H1 (cell line): ENCODE data around the gene MAP7D2.

Source experiments
- CEBPB ChIP-seq: IDR thresholded peaks from 2 replicates; pipeline ENCODE4 v1.6.1; 2012; ENCODE audit warnings: low read depth, low read length
- EP300 ChIP-seq, 2 experiments: IDR thresholded peaks; 1 replicate in 1 of 2; 2 replicates in 1 of 2; pipeline ENCODE4 v1.6.1; 2011 to 2012; ENCODE audit warnings: low read depth in 2 of 2, low read length in 2 of 2, mild to moderate bottlenecking in 2 of 2, borderline replicate concordance in 1 of 2, inconsistent platforms in 1 of 2, moderate library complexity in 1 of 2
- EZH2 ChIP-seq: fragments of 200-600 bp; sonication (generic); IDR thresholded peaks from 2 replicates; pipeline ENCODE4 v1.7.1; 2012; ENCODE audit warnings: low read depth, mild to moderate bottlenecking, moderate library complexity, low read length, inconsistent platforms; ENCODE audit not compliant: severe bottlenecking
- POLR2AphosphoS5 ChIP-seq: IDR thresholded peaks from 2 replicates; pipeline ENCODE4 v1.6.1; 2011; ENCODE audit warnings: low read depth, low read length
- SIN3A ChIP-seq, 2 experiments: IDR thresholded peaks in 1 of 2; conservative IDR thresholded peaks in 1 of 2; 2 replicates each; pipeline ENCODE4 v1.6.1; 2011 to 2012; ENCODE audit warnings: low read length in 2 of 2, improper control_type of control experiment in 1 of 2, low read depth in 1 of 2, mild to moderate bottlenecking in 1 of 2
- TF ChIP-seq, protein P1 (sequence below): IDR thresholded peaks from 2 replicates; pipeline ENCODE4 v1.6.1; 2012; ENCODE audit warnings: inconsistent platforms
- TF ChIP-seq, protein P2 (sequence below), 3 experiments: IDR thresholded peaks; 1 replicate in 2 of 3; 2 replicates in 1 of 3; pipeline versions ENCODE4 v1.5.1 to v1.6.1; 2011; ENCODE audit warnings: low read length in 3 of 3, mild to moderate bottlenecking in 3 of 3, inconsistent platforms in 2 of 3, low read depth in 1 of 3, moderate library complexity in 1 of 3; ENCODE audit not compliant: insufficient read depth in 1 of 3; ENCODE audit errors: control extremely low read depth in 1 of 3
- TF ChIP-seq, protein P3 (sequence below): IDR thresholded peaks from 2 replicates; pipeline ENCODE4 v1.6.1; 2012; ENCODE audit warnings: low read length, inconsistent platforms
- TF ChIP-seq, protein P4 (sequence below): IDR thresholded peaks from 2 replicates; pipeline ENCODE4 v1.6.1; 2011; ENCODE audit warnings: low read length, improper control_type of control experiment

DNA sequence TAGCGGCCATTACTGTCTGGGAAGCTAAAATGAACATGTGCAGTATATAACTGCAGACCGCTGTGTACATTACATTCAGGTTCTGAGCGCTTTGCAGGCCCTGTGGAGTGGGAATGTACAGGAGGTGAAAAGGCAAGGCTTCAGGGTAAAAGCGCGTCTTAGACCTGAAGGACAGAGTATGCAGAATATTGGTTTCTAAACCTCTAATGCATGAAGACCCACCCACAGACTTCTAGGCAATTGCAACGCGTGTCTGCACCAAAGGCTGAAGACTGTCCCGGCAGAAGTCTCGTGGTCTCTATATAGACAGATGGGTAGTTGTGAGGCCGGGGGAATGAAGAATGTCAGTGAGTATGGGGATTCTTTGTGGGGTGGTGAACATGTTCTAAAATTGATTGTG lies 5.4 kb downstream of the MAP7D2 start:
- TF ChIP-seq, protein P1, sequence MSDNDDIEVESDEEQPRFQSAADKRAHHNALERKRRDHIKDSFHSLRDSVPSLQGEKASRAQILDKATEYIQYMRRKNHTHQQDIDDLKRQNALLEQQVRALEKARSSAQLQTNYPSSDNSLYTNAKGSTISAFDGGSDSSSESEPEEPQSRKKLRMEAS = no peak
- TF ChIP-seq, protein P2, sequence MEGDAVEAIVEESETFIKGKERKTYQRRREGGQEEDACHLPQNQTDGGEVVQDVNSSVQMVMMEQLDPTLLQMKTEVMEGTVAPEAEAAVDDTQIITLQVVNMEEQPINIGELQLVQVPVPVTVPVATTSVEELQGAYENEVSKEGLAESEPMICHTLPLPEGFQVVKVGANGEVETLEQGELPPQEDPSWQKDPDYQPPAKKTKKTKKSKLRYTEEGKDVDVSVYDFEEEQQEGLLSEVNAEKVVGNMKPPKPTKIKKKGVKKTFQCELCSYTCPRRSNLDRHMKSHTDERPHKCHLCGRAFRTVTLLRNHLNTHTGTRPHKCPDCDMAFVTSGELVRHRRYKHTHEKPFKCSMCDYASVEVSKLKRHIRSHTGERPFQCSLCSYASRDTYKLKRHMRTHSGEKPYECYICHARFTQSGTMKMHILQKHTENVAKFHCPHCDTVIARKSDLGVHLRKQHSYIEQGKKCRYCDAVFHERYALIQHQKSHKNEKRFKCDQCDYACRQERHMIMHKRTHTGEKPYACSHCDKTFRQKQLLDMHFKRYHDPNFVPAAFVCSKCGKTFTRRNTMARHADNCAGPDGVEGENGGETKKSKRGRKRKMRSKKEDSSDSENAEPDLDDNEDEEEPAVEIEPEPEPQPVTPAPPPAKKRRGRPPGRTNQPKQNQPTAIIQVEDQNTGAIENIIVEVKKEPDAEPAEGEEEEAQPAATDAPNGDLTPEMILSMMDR (IDR thresholded peaks at IDR 0.05; ENCODE audit: control extremely low read depth in 1 of 3, insufficient read depth in 1 of 3, low read depth in 1 of 3, low read length in 3 of 3) = no peak
- TF ChIP-seq SIN3A (conservative IDR thresholded peaks at IDR 0.05 in 1 of 2, IDR thresholded peaks at IDR 0.05 in 1 of 2; ENCODE audit: low read depth in 1 of 2, low read length in 2 of 2) = no peak
- no peak for TF ChIP-seq EZH2
- no peak for TF ChIP-seq CEBPB
- no peak for TF ChIP-seq POLR2AphosphoS5
- TF ChIP-seq, protein P3, sequence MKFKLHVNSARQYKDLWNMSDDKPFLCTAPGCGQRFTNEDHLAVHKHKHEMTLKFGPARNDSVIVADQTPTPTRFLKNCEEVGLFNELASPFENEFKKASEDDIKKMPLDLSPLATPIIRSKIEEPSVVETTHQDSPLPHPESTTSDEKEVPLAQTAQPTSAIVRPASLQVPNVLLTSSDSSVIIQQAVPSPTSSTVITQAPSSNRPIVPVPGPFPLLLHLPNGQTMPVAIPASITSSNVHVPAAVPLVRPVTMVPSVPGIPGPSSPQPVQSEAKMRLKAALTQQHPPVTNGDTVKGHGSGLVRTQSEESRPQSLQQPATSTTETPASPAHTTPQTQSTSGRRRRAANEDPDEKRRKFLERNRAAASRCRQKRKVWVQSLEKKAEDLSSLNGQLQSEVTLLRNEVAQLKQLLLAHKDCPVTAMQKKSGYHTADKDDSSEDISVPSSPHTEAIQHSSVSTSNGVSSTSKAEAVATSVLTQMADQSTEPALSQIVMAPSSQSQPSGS = no peak
- TF ChIP-seq, protein P4, sequence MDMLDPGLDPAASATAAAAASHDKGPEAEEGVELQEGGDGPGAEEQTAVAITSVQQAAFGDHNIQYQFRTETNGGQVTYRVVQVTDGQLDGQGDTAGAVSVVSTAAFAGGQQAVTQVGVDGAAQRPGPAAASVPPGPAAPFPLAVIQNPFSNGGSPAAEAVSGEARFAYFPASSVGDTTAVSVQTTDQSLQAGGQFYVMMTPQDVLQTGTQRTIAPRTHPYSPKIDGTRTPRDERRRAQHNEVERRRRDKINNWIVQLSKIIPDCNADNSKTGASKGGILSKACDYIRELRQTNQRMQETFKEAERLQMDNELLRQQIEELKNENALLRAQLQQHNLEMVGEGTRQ = no peak
- no peak for TF ChIP-seq EP300 (IDR thresholded peaks at IDR 0.05; ENCODE audit: borderline replicate concordance in 1 of 2, low read depth in 2 of 2, low read length in 2 of 2)
